GM19463 (cell line): ENCODE measurements around the gene CDH1.
"Not testable (repeated sequence)": the region's sequence is repeated elsewhere in the genome, so short reads cannot be mapped to it uniquely, and the experiment has no call there.

Experiments used
- ATAC-seq: cut with Tn5 transposase; IDR thresholded peaks from one replicate; pipeline ENCODE4 v1.9.1; 2021; ENCODE audit warnings: mild to moderate bottlenecking, moderate library complexity; ENCODE audit not compliant: unreplicated experiment

Gene CDH1

DNA sequence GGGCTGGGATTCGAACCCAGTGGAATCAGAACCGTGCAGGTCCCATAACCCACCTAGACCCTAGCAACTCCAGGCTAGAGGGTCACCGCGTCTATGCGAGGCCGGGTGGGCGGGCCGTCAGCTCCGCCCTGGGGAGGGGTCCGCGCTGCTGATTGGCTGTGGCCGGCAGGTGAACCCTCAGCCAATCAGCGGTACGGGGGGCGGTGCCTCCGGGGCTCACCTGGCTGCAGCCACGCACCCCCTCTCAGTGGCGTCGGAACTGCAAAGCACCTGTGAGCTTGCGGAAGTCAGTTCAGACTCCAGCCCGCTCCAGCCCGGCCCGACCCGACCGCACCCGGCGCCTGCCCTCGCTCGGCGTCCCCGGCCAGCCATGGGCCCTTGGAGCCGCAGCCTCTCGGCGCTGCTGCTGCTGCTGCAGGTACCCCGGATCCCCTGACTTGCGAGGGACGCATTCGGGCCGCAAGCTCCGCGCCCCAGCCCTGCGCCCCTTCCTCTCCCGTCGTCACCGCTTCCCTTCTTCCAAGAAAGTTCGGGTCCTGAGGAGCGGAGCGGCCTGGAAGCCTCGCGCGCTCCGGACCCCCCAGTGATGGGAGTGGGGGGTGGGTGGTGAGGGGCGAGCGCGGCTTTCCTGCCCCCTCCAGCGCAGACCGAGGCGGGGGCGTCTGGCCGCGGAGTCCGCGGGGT is at the start of gene CDH1:
Gene CDH1 (plus strand): TSS at position 247 of the 684 bp plus-strand sequence. CDS start 124 bp downstream, at position 371.
- no peak for ATAC-seq

DNA sequence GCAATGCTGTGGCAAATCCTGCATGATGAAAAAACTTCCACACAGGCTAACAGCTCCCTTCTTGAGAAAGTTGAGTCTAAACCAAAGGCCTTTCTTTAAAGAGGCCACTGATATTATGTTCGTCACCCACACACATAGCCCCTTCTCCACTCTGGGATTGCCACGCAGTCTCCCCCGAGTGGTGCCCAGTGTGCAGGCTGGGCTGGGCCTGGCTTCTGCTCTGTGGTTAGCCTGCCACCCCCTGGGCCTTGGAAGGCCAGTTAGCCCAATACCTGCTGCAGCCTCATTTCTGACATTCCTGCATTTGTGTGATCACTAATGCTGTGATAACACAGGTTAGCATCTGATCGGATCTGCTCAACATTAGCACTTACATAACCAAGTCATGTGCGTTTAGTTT is 47.2 kb upstream of the CDH1 start:
- no peak for ATAC-seq

DNA sequence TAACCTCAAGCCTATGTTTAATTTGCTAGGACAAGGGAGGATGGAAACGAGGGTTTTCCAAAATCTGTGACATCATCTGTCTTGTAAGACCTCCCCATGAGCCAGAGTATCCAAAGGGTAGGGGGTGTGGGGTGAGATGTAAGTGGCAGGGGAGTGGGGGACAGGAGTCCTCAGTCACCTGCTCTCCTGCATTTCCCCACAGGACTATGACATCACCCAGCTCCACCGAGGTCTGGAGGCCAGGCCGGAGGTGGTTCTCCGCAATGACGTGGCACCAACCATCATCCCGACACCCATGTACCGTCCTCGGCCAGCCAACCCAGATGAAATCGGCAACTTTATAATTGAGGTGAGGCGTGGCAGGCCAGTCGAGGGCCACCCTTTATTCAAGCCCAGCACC is 41.5 kb upstream of the CDH1 start:
- ATAC-seq, result no peak

DNA sequence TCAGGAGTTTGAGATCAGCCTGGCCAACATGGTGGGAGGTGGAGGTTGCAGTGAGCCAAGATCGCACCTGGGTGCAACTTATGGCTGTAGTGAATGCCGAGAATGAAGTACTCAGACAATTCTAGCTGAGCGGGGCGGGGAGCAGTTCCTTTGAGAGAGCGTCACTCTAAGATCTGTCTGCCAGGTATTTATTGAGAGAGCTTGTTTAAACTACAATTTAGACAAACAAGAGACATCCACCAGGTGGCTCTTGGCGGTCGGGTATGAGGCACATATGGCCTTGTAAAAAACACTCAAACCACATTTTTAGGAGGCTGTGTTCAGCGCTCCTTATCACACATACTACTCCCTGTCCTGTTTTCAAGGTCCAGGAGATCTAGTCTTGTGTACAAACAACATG is 40.6 kb upstream of the CDH1 start:
- ATAC-seq, result no peak

DNA sequence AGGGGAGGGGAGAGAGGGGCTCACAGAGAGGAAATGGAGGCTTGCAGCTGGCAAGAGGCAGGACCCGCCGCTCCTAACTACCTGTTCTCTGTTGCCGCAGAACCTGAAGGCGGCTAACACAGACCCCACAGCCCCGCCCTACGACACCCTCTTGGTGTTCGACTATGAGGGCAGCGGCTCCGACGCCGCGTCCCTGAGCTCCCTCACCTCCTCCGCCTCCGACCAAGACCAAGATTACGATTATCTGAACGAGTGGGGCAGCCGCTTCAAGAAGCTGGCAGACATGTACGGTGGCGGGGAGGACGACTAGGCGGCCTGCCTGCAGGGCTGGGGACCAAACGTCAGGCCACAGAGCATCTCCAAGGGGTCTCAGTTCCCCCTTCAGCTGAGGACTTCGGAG is 39.0 kb upstream of the CDH1 start:
- no peak for ATAC-seq

DNA sequence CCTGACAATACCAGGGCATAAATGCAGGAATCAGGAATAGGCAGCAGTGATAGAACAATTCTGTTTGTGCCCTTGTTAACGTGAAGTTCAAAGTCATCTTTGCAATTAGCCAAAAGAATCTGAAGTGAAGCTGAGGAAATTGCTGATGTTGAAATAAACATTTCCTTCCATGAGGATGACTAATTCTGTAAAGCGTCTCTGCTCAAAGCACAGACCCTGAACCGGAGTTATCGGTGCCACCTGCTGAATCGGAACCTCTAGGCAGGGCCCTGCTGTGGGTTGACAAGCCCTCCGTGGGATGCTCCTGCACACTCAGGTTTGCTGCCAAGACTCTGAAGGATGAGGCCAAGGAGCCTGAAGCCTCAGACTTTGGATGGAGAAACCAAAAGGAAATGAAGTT is 37.0 kb upstream of the CDH1 start:
- ATAC-seq, result no peak

DNA sequence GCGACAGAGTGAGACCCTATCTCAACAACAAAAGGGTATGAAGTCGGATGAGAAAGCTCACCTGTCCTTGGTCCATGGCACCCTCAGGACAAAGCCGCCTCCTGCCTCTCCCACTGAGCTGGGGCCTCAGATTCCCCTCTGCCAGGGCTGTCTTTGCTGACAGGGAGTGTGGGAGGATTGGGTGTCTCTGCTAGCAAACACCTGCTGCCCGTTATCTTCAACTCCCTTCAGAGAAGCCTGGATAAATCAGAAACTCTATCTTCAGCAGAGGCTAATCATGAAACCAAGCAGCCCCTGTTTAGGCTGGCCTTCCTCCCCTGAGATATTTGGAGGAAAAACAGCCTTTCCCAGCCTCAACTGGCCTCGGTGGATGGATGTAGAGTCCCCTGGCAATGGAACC is 36.3 kb upstream of the CDH1 start:
- no peak for ATAC-seq

DNA sequence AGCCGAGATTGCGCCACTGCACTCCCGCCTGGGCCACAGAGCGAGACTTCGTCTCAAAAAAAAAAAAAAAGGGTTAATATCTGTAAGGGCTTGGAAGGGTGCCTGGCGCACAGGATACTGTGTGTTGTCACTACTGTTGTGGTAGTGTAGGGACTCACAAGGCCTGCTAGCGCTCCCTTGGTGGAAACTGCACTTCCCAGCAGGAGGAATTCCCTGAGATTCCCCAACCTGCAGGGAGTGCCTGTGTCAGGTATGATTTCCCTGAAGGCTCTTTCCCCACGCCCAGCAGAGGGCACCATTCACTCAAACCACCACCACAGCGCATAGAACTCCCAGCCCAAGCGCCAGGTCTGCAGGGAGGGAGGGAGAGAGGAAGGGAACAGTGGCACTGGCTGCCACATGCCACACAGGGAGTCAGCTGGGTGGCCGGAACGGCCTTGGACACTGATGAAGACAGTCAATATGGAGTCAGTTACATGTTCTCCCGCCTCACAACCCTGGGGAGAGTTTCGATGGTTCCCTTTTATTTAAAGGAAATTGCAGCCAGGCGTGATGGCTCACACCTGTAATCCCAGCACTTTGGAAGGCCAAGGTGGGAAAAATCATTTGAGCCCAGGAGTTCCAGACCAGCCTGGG is 32.7 kb upstream of the CDH1 start:
- no peak for ATAC-seq

DNA sequence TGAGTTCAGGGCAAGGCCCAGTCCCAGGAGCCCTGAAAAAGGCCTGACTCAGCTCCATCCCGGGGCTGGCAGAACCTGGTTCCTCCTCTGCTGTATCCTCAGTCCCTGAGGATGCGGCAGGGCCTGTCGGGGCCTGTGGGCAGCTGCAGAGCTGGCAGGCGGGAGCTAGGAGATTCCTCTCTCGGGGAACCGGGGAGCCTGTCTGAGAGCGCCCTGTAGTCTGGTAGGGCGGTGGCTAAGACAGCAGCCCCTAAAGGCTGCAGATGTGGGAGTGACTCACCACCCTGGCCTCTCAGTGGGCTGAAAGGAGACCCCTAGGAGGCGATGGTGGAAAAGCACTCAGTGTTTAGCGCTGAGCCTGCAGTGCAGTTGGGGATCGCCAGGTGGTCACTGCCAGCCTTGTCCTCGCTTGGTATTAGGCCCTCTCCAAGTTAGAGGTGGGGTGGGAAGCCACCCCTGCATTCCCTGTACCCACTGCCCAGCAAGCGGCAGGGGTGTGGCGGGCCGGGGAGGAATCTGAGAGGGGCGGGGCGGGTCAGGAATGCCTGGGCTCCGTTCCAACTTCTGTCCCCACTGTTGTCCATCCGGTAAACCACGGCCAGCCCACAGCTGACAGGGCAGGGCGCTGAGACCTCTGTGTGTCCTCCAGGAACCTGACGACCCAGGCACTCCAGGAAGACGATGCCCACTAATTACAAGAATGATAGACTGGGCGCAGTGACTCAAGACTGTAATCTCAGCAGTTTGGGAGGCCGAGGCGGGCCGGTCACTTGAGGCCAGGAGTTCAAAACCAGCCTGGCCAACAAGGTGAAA is 29.5 kb upstream of the CDH1 start:
- no peak for ATAC-seq

DNA sequence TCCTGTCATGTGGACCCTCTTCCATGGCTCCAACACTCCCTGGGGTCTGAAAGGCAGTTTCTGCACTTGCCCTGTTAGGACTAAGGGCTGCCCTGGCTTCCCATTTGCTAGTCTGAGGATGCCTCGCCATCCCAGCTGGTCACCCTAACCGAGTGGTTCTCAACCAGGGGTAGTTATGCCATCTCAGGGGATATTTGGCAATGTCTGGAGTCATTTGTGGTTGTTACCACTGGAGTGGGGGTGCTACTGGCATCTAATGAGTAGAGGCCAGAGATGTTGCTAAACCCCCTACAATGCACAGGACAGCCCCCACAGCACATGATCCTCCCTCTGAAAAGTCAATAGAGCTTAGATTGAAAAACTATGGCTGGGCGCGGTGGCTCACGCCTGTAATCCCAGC is 26.9 kb upstream of the CDH1 start:
- ATAC-seq, result no peak

DNA sequence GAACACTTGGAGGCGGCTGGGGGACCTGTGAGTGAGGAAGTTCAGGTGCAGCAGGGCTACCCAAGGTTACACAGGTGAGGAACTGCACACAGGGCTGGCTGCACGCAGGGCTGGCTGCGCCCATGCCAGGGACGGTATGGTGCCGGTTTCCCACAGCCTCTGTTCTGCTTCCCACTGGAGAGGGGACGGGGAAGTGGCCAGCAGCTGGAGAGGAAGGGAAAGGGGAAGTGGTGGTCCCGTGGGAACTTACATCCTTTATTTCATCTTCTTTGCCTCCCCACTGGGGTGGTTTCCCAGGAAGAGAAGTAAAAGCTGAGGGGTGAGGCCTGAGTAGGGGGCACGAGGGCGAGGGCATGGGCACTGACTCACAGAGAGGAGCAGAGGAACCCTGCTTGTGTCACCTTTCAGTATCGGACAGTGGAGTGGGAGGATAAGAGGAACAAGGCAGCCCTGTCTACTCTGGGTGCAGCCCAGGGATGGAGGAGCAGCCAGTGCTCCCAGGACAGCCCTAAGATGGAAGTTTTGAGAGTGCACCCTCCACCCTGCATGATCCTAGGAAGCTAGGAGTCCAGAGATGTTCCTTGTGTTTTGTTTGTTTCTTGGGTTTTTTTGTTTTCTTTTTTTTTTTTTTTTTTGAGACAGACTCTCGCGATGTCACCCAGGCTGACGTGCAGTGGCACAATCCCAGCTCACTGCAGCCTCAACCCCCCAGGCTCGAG is 25.5 kb upstream of the CDH1 start:
- no peak for ATAC-seq

DNA sequence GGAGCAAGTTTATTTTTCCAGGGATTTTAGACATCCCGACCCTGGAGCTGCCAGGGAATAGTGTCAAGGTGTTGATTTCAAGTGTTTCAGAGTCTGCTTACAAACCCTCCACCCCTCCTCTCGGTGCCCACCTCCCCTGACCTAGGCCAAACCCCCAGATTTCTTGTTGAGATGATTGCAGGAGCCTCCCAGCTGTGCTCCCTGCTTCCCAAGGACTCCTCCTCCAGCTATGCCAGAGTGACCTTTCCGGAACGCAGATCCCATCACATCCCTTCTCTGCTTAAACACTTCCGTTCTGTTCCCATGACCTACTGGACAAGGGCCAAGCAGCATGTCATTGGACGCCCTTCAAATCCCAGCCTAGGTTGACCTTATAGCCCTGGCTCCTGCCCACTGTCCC is 23.7 kb upstream of the CDH1 start:
- no peak for ATAC-seq

DNA sequence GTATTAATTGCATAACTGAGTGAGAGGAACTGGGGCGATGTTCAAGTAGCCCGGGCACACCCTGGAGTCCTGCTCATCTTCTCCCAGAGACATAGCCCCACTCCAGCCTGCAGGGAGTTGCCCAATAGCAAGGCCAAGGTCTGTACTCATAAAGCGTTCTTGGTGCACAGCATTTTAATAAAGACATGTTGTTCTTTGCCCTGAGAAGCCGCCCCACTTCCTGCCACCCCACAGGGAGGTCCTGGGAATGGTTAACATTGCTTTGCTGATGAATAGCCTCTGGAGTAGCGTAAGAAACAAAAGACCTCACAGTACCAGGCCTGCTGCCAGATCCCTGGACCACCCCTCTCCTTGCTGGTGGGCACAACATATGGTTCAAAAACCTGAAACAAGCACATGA is 21.6 kb upstream of the CDH1 start:
- no peak for ATAC-seq

DNA sequence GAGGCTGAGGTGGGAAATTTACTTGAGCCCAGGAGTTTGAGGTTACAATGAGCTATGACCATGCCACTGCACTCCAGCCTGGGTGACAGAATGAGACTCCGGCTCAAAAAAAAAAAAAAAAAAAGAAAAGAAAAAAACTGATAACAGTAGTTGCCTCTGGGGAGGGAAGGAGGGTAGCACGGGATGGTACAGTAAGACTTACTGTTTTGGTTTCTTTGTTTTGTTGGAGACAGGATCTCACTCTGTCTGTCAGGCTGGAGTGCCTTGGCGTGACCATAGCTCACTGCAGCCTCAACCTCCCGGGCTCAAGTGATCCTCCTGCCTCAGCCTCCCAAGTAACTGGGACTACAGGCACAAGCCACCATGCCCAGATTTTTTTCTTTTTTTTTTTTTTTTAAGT is 20.6 kb upstream of the CDH1 start:
- not testable (repeated sequence) for ATAC-seq

DNA sequence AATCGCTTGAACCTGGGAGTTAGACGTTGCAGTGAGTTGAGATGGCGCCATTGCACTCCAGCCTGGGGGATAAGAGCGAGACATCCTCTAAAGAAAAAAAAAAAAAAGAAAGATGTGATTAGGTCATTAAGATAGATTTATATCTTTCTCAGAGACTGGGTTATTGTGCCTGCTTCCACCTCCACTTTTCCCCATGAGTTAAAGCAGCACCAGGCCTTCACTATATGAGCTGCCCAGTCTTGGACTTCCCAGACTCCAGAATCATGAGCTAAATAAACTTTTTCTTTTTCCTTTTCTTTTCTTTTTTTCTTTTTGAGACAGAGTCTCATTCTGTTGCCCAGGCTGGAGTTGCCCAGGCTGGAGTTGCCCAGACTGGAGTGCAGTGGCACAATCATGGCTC is 19.4 kb upstream of the CDH1 start:
- ATAC-seq, result no peak

DNA sequence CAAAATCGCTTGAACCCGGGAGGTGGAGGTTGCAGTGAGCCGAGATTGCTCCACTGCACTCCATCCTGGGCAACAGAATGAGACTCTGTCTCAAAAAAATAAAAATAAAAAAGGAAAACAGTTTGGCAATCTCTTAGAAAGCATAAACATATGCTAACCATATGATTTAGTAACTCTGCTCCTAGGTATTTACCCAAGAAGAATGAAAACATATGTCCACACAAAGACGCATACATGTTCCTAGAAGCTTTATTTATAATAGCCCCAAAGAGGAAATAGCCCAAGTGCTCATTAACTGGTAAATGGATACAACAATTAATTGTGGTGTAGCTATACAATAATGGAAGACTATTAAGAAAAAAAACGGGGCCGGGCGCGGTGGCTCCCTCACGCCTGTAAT is 18.5 kb upstream of the CDH1 start:
- ATAC-seq, result no peak

DNA sequence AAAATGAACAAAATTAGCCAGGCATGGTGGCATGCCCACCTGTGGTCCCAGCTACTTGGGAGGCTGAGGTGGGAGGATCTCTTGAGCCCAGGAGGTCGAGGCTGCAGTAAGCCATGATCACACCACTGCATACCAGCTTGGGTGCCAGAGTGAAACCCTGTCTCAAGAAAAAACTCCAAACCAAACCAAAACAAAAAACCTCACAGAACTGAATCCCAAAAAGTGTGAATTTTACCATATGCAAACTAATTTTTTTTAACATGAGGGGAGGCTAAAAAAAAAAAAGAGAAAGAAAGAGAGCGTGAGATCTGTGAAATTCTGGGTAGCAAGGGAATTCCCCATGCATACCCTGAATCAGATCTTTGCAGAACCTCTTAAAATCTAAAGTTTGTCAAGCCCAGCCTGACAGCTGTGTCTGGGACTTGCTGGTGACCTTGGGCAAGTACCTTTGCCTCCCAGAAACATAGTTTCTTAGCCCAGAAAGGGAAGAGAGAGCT is 17.1 kb upstream of the CDH1 start:
- peak; percentile 74 for ATAC-seq

DNA sequence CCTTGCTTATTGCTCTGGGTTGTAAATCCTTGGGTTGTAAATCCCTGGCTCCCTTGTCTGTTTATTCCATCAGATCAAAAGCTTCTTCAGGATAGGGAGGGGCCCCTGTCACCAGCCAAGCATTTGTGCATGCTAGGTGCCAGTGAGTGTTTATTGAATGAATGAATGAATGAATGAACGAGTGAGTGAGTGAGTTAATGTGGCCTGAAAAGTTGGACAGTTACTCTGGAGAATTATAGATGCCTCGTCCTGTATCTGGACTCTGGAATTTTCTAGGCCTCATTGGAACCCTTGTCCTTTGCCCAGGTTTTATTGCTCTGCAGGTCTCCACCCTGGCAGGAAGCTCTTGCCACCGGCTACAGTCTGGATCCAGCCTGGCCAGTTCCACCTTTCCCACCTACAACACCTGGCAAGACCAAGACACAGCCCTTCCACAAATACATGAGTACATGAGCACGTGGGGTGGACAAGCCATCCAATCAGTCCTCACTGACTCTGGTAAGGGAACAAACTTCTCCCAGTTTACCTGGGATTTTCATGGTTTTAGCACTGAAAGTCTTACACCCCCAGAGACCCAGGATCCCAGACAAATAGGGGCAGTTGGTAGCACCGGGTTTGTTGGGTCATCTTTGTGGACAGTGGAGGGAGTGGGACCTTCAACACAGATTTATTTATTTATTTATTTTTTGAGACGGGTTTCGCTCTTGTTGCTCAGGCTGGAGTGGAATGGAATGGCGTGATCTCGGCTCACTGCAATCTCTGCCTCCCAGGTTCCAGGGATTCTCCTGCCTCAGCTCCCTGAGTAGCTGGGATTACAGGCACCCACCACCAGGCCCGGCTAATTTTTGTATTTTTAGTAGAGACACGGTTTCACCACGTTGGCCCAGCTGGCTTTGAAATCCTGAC is 14.7 kb upstream of the CDH1 start:
- no peak for ATAC-seq

DNA sequence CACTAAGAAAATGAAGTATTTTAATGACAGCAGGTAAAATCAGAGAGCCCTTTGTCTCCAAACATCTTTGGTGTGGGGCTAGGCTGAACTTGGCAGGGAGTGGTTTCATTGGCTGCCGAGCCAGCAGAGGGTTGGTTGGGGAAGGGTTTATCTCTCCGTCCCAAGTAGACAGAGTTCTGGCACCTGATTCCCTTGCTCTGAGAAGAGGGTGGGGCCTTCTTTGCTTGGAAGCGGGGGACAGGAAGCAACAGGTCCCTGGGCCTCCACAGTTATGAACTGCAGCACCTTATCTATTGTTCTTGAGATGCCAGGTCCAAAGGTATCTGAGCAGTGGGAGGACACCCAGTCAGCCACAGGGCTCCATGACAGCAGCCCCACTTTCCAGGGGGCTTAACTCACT is 12.3 kb upstream of the CDH1 start:
- ATAC-seq, result no peak

DNA sequence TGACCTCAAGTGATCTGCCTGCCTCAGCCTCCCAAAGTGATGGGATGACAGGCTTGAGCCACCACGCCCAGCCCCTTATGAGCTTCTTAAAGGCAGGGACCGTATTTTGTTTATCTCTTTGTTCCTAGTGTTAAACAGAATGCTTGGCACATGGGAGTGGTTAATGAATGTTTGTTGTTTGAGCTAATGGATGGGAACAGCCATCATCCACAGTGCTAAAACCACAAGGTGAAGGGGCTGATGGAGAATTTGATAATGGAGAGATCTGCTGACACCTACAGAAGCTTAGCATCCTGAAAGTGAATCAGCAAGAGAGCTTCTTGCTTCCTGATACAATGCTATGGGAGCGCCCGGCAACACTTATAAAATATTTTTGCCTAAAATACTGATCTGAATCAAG is 8.6 kb upstream of the CDH1 start:
- no peak for ATAC-seq
